ENCODE data around the gene WNT9B. TPM values are rescaled to one million over a fixed set of nuclear protein-coding genes. Genes with fewer than 3 reads are reported as not detected.

WNT9B gene
- total RNA-seq, 2 experiments from 2014 or later = not detected

- no peaks in the 10 kb centered on the region for H3K36me3 ChIP-seq (ENCODE audit: insufficient read depth, low read length)
- Mint-ChIP-seq H3K27ac (no peak overlapping the region), H3K36me3 (ENCODE audit: low read depth) (no peaks in the 10 kb centered on the region), H3K9me3 (no peaks in the 10 kb centered on the region), H3K4me1 (ENCODE audit: low read depth) (no peaks in the 10 kb centered on the region), H3K27me3 (peaks cover 37% of the 10 kb centered on the region), H3K4me3 (no peak overlapping the region)
- ATAC-seq (ENCODE audit: poor library complexity) (no peak), DNase-seq (no peak)
- H3K4me3 ChIP-seq (ENCODE audit: low read length) = no peak overlapping the region
- H3K27me3 ChIP-seq (ENCODE audit: control insufficient read depth in 1 of 2, insufficient read depth in 2 of 2, low read length in 2 of 2) = peaks cover 3 to 6% of the 10 kb centered on the region in 2 experiments
- intact Hi-C loops (cut with DNase I, micrococcal nuclease) = no loop called here
- POLR2A ChIA-PET = no interaction called here
- no peaks in the 10 kb centered on the region for H3K4me1 ChIP-seq (ENCODE audit: insufficient read depth, low read length)
- no peaks in the 10 kb centered on the region for H3K9me3 ChIP-seq (ENCODE audit: control insufficient read depth in 1 of 2, insufficient read depth in 1 of 2, low read length in 2 of 2)
- CTCF ChIA-PET = no interaction called here
- TF ChIP-seq, protein P1, sequence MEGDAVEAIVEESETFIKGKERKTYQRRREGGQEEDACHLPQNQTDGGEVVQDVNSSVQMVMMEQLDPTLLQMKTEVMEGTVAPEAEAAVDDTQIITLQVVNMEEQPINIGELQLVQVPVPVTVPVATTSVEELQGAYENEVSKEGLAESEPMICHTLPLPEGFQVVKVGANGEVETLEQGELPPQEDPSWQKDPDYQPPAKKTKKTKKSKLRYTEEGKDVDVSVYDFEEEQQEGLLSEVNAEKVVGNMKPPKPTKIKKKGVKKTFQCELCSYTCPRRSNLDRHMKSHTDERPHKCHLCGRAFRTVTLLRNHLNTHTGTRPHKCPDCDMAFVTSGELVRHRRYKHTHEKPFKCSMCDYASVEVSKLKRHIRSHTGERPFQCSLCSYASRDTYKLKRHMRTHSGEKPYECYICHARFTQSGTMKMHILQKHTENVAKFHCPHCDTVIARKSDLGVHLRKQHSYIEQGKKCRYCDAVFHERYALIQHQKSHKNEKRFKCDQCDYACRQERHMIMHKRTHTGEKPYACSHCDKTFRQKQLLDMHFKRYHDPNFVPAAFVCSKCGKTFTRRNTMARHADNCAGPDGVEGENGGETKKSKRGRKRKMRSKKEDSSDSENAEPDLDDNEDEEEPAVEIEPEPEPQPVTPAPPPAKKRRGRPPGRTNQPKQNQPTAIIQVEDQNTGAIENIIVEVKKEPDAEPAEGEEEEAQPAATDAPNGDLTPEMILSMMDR (IDR thresholded peaks at IDR 0.05) = no peak
- H3K27ac ChIP-seq (ENCODE audit: low read depth in 1 of 2, low read length in 2 of 2) = no peak overlapping the region
Observed at GRCh38 chr17:46865100-46865499, 13.7 kb downstream of the WNT9B start.

GRCh38 chr17:46866325-46866724 is 14.9 kb downstream of the WNT9B start:
- H3K4me1 ChIP-seq (ENCODE audit: insufficient read depth, low read length) = no peaks in the 10 kb centered on the region
- ChIA-PET CTCF (no interaction called here), POLR2A (no interaction called here)
- Mint-ChIP-seq H3K4me1 (ENCODE audit: low read depth) (no peaks in the 10 kb centered on the region), H3K36me3 (ENCODE audit: low read depth) (no peaks in the 10 kb centered on the region), H3K4me3 (no peak overlapping the region), H3K9me3 (no peaks in the 10 kb centered on the region), H3K27me3 (peaks cover 37% of the 10 kb centered on the region), H3K27ac (no peak overlapping the region)
- DNase-seq = no peak
- H3K27me3 ChIP-seq (ENCODE audit: control insufficient read depth in 1 of 2, insufficient read depth in 2 of 2, low read length in 2 of 2) = peaks cover 3 to 6% of the 10 kb centered on the region in 2 experiments
- TF ChIP-seq, protein P1 (IDR thresholded peaks at IDR 0.05) = no peak
- no peaks in the 10 kb centered on the region for H3K36me3 ChIP-seq (ENCODE audit: insufficient read depth, low read length)
- H3K4me3 ChIP-seq (ENCODE audit: low read length) = no peak overlapping the region
- no peak overlapping the region for H3K27ac ChIP-seq (ENCODE audit: low read depth in 1 of 2, low read length in 2 of 2)
- intact Hi-C loops (cut with DNase I, micrococcal nuclease) = no loop called here
- no peak for ATAC-seq (ENCODE audit: poor library complexity)
- no peaks in the 10 kb centered on the region for H3K9me3 ChIP-seq (ENCODE audit: control insufficient read depth in 1 of 2, insufficient read depth in 1 of 2, low read length in 2 of 2)

DNA sequence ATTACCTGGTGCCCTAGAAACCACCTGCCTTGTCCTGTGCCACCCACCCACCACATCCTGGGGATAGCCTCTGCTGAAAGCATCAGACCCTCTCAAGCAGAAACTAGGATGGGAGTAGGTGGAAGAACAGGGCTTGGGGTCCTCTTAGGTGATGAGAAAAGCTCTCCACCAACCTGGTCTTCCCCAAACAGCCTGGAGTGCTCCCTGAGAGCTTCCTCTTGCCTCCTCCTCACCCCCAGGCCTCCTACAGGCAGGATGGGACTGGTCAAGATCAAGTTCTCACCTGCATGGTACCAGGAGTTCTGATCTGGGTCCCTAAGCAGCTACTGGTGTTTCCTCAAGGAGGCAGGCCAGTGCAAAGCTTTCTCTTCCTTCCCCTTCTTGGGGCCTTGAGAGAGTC is 15.4 kb downstream of the WNT9B start:
- ATAC-seq (ENCODE audit: poor library complexity) (no peak), DNase-seq (no peak)
- Mint-ChIP-seq H3K9me3 (no peaks in the 10 kb centered on the region), H3K4me3 (no peak overlapping the region), H3K36me3 (ENCODE audit: low read depth) (no peaks in the 10 kb centered on the region), H3K27ac (no peak overlapping the region), H3K4me1 (ENCODE audit: low read depth) (no peaks in the 10 kb centered on the region), H3K27me3 (peaks cover 37% of the 10 kb centered on the region)
- TF ChIP-seq, protein P1 (IDR thresholded peaks at IDR 0.05) = no peak
- Histone ChIP-seq H3K4me3 (ENCODE audit: low read length) (no peak overlapping the region), H3K27ac (ENCODE audit: low read depth in 1 of 2, low read length in 2 of 2) (no peak overlapping the region), H3K9me3 (ENCODE audit: control insufficient read depth in 1 of 2, insufficient read depth in 1 of 2, low read length in 2 of 2) (no peaks in the 10 kb centered on the region), H3K4me1 (ENCODE audit: insufficient read depth, low read length) (no peaks in the 10 kb centered on the region), H3K27me3 (ENCODE audit: control insufficient read depth in 1 of 2, insufficient read depth in 2 of 2, low read length in 2 of 2) (peaks cover 3 to 6% of the 10 kb centered on the region in 2 experiments), H3K36me3 (ENCODE audit: insufficient read depth, low read length) (no peaks in the 10 kb centered on the region)
- POLR2A ChIA-PET = no interaction called here
- CTCF ChIA-PET = no interaction called here
- intact Hi-C loops (cut with DNase I, micrococcal nuclease) = no loop called here

Measured in CD4-positive, alpha-beta T cell (primary cell).